K562 (cell line): Measurements from ENCODE around the gene ARHGAP4. TPM values are rescaled to one million over a fixed set of nuclear protein-coding genes. Genes with fewer than 3 reads are reported as not detected.
A peak's percentile ranks its signal among the peaks of the same experiment; 100 is the strongest.

ENCODE experiments used
- CCAR2 ChIP-seq: fragments of 200-400 bp; formaldehyde crosslinking; IDR thresholded peaks from 2 replicates; pipeline ENCODE4 v1.6.1; 2017; ENCODE audit warnings: mild to moderate bottlenecking, low read depth, low read length
- LARP7 ChIP-seq: fragments of 450-650 bp; IDR thresholded peaks from 2 replicates; pipeline ENCODE4 v1.6.1; 2016
- SRSF3 ChIP-seq: fragments of 200-400 bp; formaldehyde crosslinking; IDR thresholded peaks from 2 replicates; pipeline ENCODE4 v1.6.1; 2016; ENCODE audit warnings: mild to moderate bottlenecking, low read length, moderate library complexity; ENCODE audit not compliant: insufficient read depth
- TARDBP ChIP-seq: fragments of 450-650 bp; IDR thresholded peaks from 2 replicates; pipeline ENCODE4 v1.6.1; 2016
- ZC3H4 ChIP-seq: sonication (generic); formaldehyde crosslinking; IDR thresholded peaks from 2 replicates; pipeline ENCODE4 v1.9.0; 2021; ENCODE audit warnings: missing genetic modification reagents, borderline replicate concordance
- ZNF165 ChIP-seq: fragments of 250-450 bp; sonication (Bioruptor Pico); IDR thresholded peaks from 2 replicates; pipeline ENCODE4 v1.4.0; 2020; ENCODE audit warnings: borderline replicate concordance
- ZNF551 ChIP-seq: fragments of 250-450 bp; sonication (Bioruptor Pico); IDR thresholded peaks from 2 replicates; pipeline ENCODE4 v1.5.0; 2021; ENCODE audit warnings: mild to moderate bottlenecking, moderate library complexity
- ZNF586 ChIP-seq: fragments of 450-650 bp; formaldehyde crosslinking; conservative IDR thresholded peaks from 2 replicates; pipeline ENCODE4 v1.4.0; 2020; ENCODE audit warnings: mild to moderate bottlenecking, moderate library complexity
- ZNF592 ChIP-seq: fragments of 450-650 bp; IDR thresholded peaks from 2 replicates; pipeline ENCODE4 v1.6.1; 2017; ENCODE audit warnings: antibody characterized with exemption, mild to moderate bottlenecking
- ZNF639 ChIP-seq, 2 experiments: fragments of 200-800 bp in 1 of 2; sonication (Bioruptor generic) in 1 of 2; sonication (generic) in 1 of 2; formaldehyde crosslinking in 1 of 2; IDR thresholded peaks in 1 of 2; conservative IDR thresholded peaks in 1 of 2; 2 replicates each; pipeline versions ENCODE4 v1.5.0 to v1.6.1; 2016 to 2020; ENCODE audit warnings: missing compliant biosample characterization in 1 of 2, missing genetic modification characterization in 1 of 2, missing genetic modification reagents in 1 of 2
- ZNF75A ChIP-seq: fragments of 450-650 bp; formaldehyde crosslinking; IDR thresholded peaks from 2 replicates; pipeline ENCODE4 v1.4.0; 2020; ENCODE audit warnings: mild to moderate bottlenecking
- polyA plus RNA-seq, 8 experiments: library from polyadenylated mRNA; depleted of rRNA in 4 of 8; stranded (reverse) in 5 of 8; unstranded in 3 of 8; fragments of >200 nt; fragmentation: Nextera tagmentation in 2 of 8; fragmentation: Illumina TruSeq in 1 of 8; extraction: Ambion mirVana in 2 of 8; extraction: Trizol in 1 of 8; gene quantifications; 2 replicates each; pipeline versions ENCODE4 v1.2.1 to v1.2.3, GENCODE V29; 2011 to 2014; ENCODE audit warnings: inconsistent platforms in 1 of 8, missing spikeins in 1 of 8
- total RNA-seq, 7 experiments: library from RNA; depleted of rRNA in 6 of 7; stranded (reverse); fragments of >200 nt in 6 of 7; fragmentation: Illumina TruSeq in 2 of 7; extraction: Trizol in 2 of 7; gene quantifications; 2 replicates each; pipeline versions ENCODE4 v1.2.1 to v1.2.3, GENCODE V29; 2011 to 2021; ENCODE audit warnings: low replicate concordance in 1 of 7
- TF ChIP-seq, protein P1 (sequence below): fragments of 250-450 bp; sonication (Bioruptor Pico); IDR thresholded peaks from 2 replicates; pipeline ENCODE4 v1.4.0; 2020
- TF ChIP-seq, protein P2 (sequence below), 2 experiments: fragments of 250-450 bp in 1 of 2; fragments of 450-650 bp in 1 of 2; sonication (Bioruptor Pico) in 1 of 2; IDR thresholded peaks; 2 replicates each; pipeline versions ENCODE4 v1.6.1 to v1.8.0; 2016 to 2021; ENCODE audit warnings: mild to moderate bottlenecking in 2 of 2, moderate library complexity in 2 of 2, missing compliant biosample characterization in 1 of 2, missing genetic modification characterization in 1 of 2
- TF ChIP-seq, protein P3 (sequence below): sonication (generic); formaldehyde crosslinking; IDR thresholded peaks from 2 replicates; pipeline ENCODE4 v1.8.1; 2023; ENCODE audit warnings: mild to moderate bottlenecking, missing genetic modification reagents

The ARHGAP4 gene
- total and polyA plus RNA-seq, 9 of the 15 experiments (the other 6 are each of a cell fraction or from before 2014, with no cell fraction given), result 0.30 to 81.8 (median 13.5) TPM

DNA sequence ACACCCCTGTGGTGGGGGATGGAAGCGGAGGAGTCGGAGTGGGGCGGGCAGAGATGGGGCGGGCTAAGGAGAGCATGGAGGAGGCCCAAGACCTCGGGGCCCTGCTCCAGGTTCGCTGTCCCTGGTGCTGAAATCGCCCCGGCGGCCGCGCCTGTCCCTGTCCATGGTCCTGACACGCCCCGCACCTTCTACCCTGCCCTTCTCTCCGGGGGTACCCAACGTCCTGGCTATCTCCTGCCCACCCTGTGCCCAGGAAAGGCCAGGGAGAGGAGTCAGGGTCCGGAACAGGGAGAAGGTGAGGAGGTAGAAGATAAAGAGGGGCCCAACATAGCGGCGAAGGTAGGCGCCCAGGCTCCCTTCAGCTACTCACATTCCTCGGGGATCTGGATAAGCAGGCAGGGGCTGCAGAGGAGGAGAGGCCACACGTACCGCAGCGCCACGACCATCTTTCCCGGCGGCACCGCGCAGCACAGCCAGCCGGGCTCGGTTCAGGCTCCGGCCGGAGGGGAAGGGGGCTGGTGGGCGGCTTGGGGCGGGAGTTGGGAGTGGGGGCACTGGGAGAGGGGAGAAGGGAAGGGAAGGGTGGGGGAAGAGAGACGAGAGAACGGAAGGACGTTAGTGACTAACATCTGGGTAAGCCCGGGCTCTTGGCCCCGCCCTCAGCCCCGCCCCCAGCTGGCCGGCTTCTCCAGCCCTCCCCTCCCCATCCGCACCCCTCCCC, 50.5 kb downstream of the ARHGAP4 start (continued):
- TF ChIP-seq, protein P1, sequence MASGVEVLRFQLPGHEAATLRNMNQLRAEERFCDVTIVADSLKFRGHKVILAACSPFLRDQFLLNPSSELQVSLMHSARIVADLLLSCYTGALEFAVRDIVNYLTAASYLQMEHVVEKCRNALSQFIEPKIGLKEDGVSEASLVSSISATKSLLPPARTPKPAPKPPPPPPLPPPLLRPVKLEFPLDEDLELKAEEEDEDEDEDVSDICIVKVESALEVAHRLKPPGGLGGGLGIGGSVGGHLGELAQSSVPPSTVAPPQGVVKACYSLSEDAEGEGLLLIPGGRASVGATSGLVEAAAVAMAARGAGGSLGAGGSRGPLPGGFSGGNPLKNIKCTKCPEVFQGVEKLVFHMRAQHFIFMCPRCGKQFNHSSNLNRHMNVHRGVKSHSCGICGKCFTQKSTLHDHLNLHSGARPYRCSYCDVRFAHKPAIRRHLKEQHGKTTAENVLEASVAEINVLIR (CRISPR knock-in tag), result no peak
- TF ChIP-seq ZC3H4 (CRISPR knock-in tag) (0 out of 2 replicates have a peak, but pooled peaks have one; percentile 32), TARDBP (peak; percentile 70; the same call in 1 of the 2 replicates), CCAR2 (no peak), LARP7 (no peak), ZNF165 (no peak), ZNF75A (CRISPR knock-in tag) (no peak), SRSF3 (no peak), ZNF586 (CRISPR knock-in tag) (no peak), ZNF639 (CRISPR knock-in tag; conservative IDR thresholded peaks at IDR 0.05 in 1 of 2, IDR thresholded peaks at IDR 0.05 in 1 of 2) (peak; percentile 79 to 98), ZNF592 (no peak), ZNF551 (CRISPR knock-in tag) (no peak)
- TF ChIP-seq, protein P2, sequence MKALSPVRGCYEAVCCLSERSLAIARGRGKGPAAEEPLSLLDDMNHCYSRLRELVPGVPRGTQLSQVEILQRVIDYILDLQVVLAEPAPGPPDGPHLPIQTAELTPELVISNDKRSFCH (CRISPR knock-in tag; IDR thresholded peaks at IDR 0.05), result no peak
- TF ChIP-seq, protein P2 (tag; IDR thresholded peaks at IDR 0.05), result no peak
- TF ChIP-seq, protein P3, sequence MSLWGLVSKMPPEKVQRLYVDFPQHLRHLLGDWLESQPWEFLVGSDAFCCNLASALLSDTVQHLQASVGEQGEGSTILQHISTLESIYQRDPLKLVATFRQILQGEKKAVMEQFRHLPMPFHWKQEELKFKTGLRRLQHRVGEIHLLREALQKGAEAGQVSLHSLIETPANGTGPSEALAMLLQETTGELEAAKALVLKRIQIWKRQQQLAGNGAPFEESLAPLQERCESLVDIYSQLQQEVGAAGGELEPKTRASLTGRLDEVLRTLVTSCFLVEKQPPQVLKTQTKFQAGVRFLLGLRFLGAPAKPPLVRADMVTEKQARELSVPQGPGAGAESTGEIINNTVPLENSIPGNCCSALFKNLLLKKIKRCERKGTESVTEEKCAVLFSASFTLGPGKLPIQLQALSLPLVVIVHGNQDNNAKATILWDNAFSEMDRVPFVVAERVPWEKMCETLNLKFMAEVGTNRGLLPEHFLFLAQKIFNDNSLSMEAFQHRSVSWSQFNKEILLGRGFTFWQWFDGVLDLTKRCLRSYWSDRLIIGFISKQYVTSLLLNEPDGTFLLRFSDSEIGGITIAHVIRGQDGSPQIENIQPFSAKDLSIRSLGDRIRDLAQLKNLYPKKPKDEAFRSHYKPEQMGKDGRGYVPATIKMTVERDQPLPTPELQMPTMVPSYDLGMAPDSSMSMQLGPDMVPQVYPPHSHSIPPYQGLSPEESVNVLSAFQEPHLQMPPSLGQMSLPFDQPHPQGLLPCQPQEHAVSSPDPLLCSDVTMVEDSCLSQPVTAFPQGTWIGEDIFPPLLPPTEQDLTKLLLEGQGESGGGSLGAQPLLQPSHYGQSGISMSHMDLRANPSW (CRISPR knock-in tag), result peak; percentile 95; the same call in 1 of the 2 replicates
